GM04504 (cell line): ENCODE measurements around the gene ARMH3.

ENCODE experiments used
- DNase-seq: peaks from one replicate; pipeline ENCODE4 v3.0.0-alpha.2; 2012; ENCODE audit warnings: low read depth

ARMH3 gene

GRCh38 chr10:101895781-101896180, 160.2 kb downstream of the ARMH3 start:
- DNase-seq = no peak

- no peak for DNase-seq
Observed at GRCh38 chr10:101894742-101895141, 161.2 kb downstream of the ARMH3 start.

- DNase-seq = no peak
Observed at GRCh38 chr10:101894266-101894665, 161.7 kb downstream of the ARMH3 start.

GRCh38 chr10:101893510-101894120, 162.4 kb downstream of the ARMH3 start:
- DNase-seq = no peak

- no peak for DNase-seq
Observed at GRCh38 chr10:101892782-101893391, 163.1 kb downstream of the ARMH3 start.

GRCh38 chr10:101889256-101890210, 166.4 kb downstream of the ARMH3 start:
- DNase-seq = peak; percentile 51

- DNase-seq = no peak
Observed at GRCh38 chr10:101888251-101888949, 167.6 kb downstream of the ARMH3 start.

- DNase-seq = no peak
Observed at GRCh38 chr10:101887775-101888174, 168.2 kb downstream of the ARMH3 start.

GRCh38 chr10:101886521-101887312, 169.3 kb downstream of the ARMH3 start:
- DNase-seq = no peak

GRCh38 chr10:101881036-101881774, 174.8 kb downstream of the ARMH3 start:
- DNase-seq = no peak

GRCh38 chr10:101880232-101880573, 175.8 kb downstream of the ARMH3 start:
- no peak for DNase-seq

- DNase-seq = no peak
Observed at GRCh38 chr10:101879456-101880231, 176.3 kb downstream of the ARMH3 start.

- DNase-seq = no peak
Observed at GRCh38 chr10:101878869-101879268, 177.1 kb downstream of the ARMH3 start.

- DNase-seq = no peak
Observed at GRCh38 chr10:101875068-101875688, 180.8 kb downstream of the ARMH3 start.

- no peak for DNase-seq
Observed at GRCh38 chr10:101874252-101874651, 181.7 kb downstream of the ARMH3 start.

- peak; percentile 40 for DNase-seq
Observed at GRCh38 chr10:101867931-101868330, 188.0 kb downstream of the ARMH3 start.

GRCh38 chr10:101859530-101859929, 196.4 kb downstream of the ARMH3 start:
- DNase-seq = no peak

- DNase-seq = no peak
Observed at GRCh38 chr10:101858723-101859500, 197.1 kb downstream of the ARMH3 start.
